IMR-90 (cell line): ENCODE results near the gene PDE6A. TPM values are rescaled to one million over a fixed set of nuclear protein-coding genes. Genes with fewer than 3 reads are reported as not detected.

ENCODE experiments used
- ATAC-seq: fragments of 200-7000 bp; cut with Tn5 transposase; 2 replicates; pipeline ENCODE4 v1.9.1; 2020; ENCODE audit warnings: low read depth, mild to moderate bottlenecking, moderate library complexity
- BruUV-seq: library from RNA; stranded (reverse); fragments of 400-500 nt; replicated peaks from 2 replicates; lab custom pipeline; 2021; lab: Mats Ljungman, UMichigan
- CTCF ChIA-PET: fragments of 300-600 bp; formaldehyde crosslinking; extraction: SDS; loops from one replicate; lab custom pipeline; 2021; ENCODE audit warnings: antibody characterized with exemption; lab: Yijun Ruan, JAX
- POLR2A ChIA-PET: fragments of 300-600 bp; sonication (Branson Sonifier 250); formaldehyde crosslinking; loops from one replicate; lab custom pipeline; 2022; ENCODE audit warnings: antibody characterized with exemption; ENCODE audit not compliant: unreplicated experiment; lab: Charles Lee
- DNase-seq: peaks from one replicate; pipeline ENCODE4 v3.0.0; 2013
- H2AFZ ChIP-seq: replicated peaks from 2 replicates; pipeline ENCODE3; 2013; ENCODE audit warnings: low read length, mild to moderate bottlenecking; ENCODE audit not compliant: poor library complexity
- H2AK5ac ChIP-seq: 2 replicates; pipeline ENCODE4 v1.6.1; 2013; ENCODE audit warnings: low read depth, low read length, inconsistent platforms
- H2AK9ac ChIP-seq: replicated peaks from 2 replicates; pipeline ENCODE3; 2013; ENCODE audit warnings: mild to moderate bottlenecking, low read depth, low read length, moderate library complexity; ENCODE audit not compliant: poor library complexity
- H2BK120ac ChIP-seq: 2 replicates; pipeline ENCODE4 v1.6.1; 2013; ENCODE audit warnings: low read depth, low read length, inconsistent platforms
- H2BK15ac ChIP-seq: 3 replicates; pipeline ENCODE4 v1.6.1; 2013; ENCODE audit warnings: low read depth, low read length, inconsistent platforms
- H2BK20ac ChIP-seq: 2 replicates; pipeline ENCODE4 v1.6.1; 2013; ENCODE audit warnings: low read depth, mild to moderate bottlenecking, inconsistent platforms, low read length, moderate library complexity
- H2BK5ac ChIP-seq: 2 replicates; pipeline ENCODE4 v1.6.1; 2013; ENCODE audit warnings: mild to moderate bottlenecking, low read depth, low read length, inconsistent platforms; ENCODE audit not compliant: poor library complexity, severe bottlenecking
- H3K14ac ChIP-seq: replicated peaks from 2 replicates; pipeline ENCODE4 v1.6.1; 2013; ENCODE audit warnings: low read depth, low read length, inconsistent platforms
- H3K18ac ChIP-seq: 2 replicates; pipeline ENCODE4 v1.6.1; 2013; ENCODE audit warnings: low read depth, low read length, control low read depth
- H3K23ac ChIP-seq: 2 replicates; pipeline ENCODE4 v1.6.1; 2013; ENCODE audit warnings: low read depth, low read length, inconsistent platforms
- H3K27ac ChIP-seq: 2 replicates; pipeline ENCODE4 v1.5.1; 2013; ENCODE audit warnings: mild to moderate bottlenecking, control low read depth, low read length; ENCODE audit not compliant: insufficient read depth
- H3K27me3 ChIP-seq: 2 replicates; pipeline ENCODE4 v1.6.1; 2013; ENCODE audit warnings: low read length; ENCODE audit not compliant: control insufficient read depth, insufficient read depth
- H3K36me3 ChIP-seq: 2 replicates; pipeline ENCODE4 v1.6.1; 2013; ENCODE audit warnings: low read length, mixed read lengths; ENCODE audit not compliant: control insufficient read depth, insufficient read depth
- H3K4ac ChIP-seq: 2 replicates; pipeline ENCODE4 v1.6.1; 2013; ENCODE audit warnings: low read depth, low read length, inconsistent platforms
- H3K4me1 ChIP-seq: 2 replicates; pipeline ENCODE4 v1.6.1; 2013; ENCODE audit warnings: low read length, mixed read lengths; ENCODE audit not compliant: control insufficient read depth, insufficient read depth
- H3K4me2 ChIP-seq: 2 replicates; pipeline ENCODE4 v1.6.1; 2013; ENCODE audit warnings: low read depth, mild to moderate bottlenecking, control low read depth, low read length, moderate library complexity
- H3K4me3 ChIP-seq: 2 replicates; pipeline ENCODE4 v1.5.1; 2013; ENCODE audit warnings: low read depth, mild to moderate bottlenecking, control low read depth, low read length, moderate library complexity; ENCODE audit not compliant: insufficient read depth
- H3K56ac ChIP-seq: 2 replicates; pipeline ENCODE4 v1.6.1; 2013; ENCODE audit warnings: low read length, inconsistent platforms; ENCODE audit not compliant: insufficient read depth; ENCODE audit errors: extremely low read depth
- H3K79me1 ChIP-seq, 2 experiments: 2 replicates each; pipeline ENCODE4 v1.6.1; 2013; ENCODE audit warnings: low read length in 2 of 2, inconsistent platforms in 1 of 2, low read depth in 1 of 2
- H3K9ac ChIP-seq: 2 replicates; pipeline ENCODE4 v1.6.1; 2013; ENCODE audit warnings: low read depth, low read length, control low read depth
- H3K9me1 ChIP-seq: 2 replicates; pipeline ENCODE4 v1.6.1; 2013; ENCODE audit warnings: low read length, inconsistent platforms; ENCODE audit not compliant: insufficient read depth
- H3K9me3 ChIP-seq: 2 replicates; pipeline ENCODE4 v1.6.1; 2013; ENCODE audit warnings: low read length; ENCODE audit not compliant: control insufficient read depth, insufficient read depth
- H4K20me1 ChIP-seq: 2 replicates; pipeline ENCODE4 v1.6.1; 2013; ENCODE audit warnings: low read length, inconsistent platforms; ENCODE audit not compliant: insufficient read depth
- H4K5ac ChIP-seq: 2 replicates; pipeline ENCODE4 v1.6.1; 2013; ENCODE audit warnings: mild to moderate bottlenecking, low read depth, low read length, control low read depth
- H4K8ac ChIP-seq, 2 experiments: 2 replicates each; pipeline ENCODE4 v1.6.1; 2013; ENCODE audit warnings: low read depth in 2 of 2, low read length in 2 of 2, control low read depth in 1 of 2, inconsistent platforms in 1 of 2
- H4K91ac ChIP-seq: 2 replicates; pipeline ENCODE4 v1.6.1; 2013; ENCODE audit warnings: low read depth, low read length, inconsistent platforms; ENCODE audit not compliant: insufficient read depth
- BHLHE40 ChIP-seq: fragments of 150-350 bp; IDR thresholded peaks from 2 replicates; pipeline ENCODE4 v1.6.1; 2016; ENCODE audit warnings: mild to moderate bottlenecking, low read depth, low read length
- CEBPB ChIP-seq: IDR thresholded peaks from 2 replicates; pipeline ENCODE4 v1.6.1; 2012; ENCODE audit warnings: low read depth, low read length, improper control_type of control experiment
- CHD1 ChIP-seq: IDR thresholded peaks from 2 replicates; pipeline ENCODE4 v1.6.1; 2012; ENCODE audit warnings: low read depth, low read length, improper control_type of control experiment
- CTCF ChIP-seq: conservative IDR thresholded peaks from 2 replicates; pipeline ENCODE4 v1.5.1; 2012; ENCODE audit warnings: mild to moderate bottlenecking, low read depth, low read length, improper control_type of control experiment
- FOS ChIP-seq: fragments of 150-350 bp; IDR thresholded peaks from 2 replicates; pipeline ENCODE4 v1.6.1; 2016; ENCODE audit warnings: low read depth, low read length
- MAFK ChIP-seq: IDR thresholded peaks from 2 replicates; pipeline ENCODE4 v1.6.1; 2012; ENCODE audit warnings: low read depth, low read length, improper control_type of control experiment
- MAZ ChIP-seq: IDR thresholded peaks from 2 replicates; pipeline ENCODE4 v1.6.1; 2012; ENCODE audit warnings: low read depth, mild to moderate bottlenecking, low read length, improper control_type of control experiment, moderate library complexity, borderline replicate concordance
- MXI1 ChIP-seq: IDR thresholded peaks from 2 replicates; pipeline ENCODE4 v1.6.1; 2012; ENCODE audit warnings: low read depth, mild to moderate bottlenecking, low read length, moderate library complexity, borderline replicate concordance
- NFE2L2 ChIP-seq: fragments of 150-350 bp; IDR thresholded peaks from 2 replicates; pipeline ENCODE4 v1.6.1; 2016; ENCODE audit warnings: low read depth, mild to moderate bottlenecking, low read length
- POLR2A ChIP-seq: IDR thresholded peaks from 2 replicates; pipeline ENCODE4 v1.6.1; 2012; ENCODE audit warnings: mild to moderate bottlenecking, low read depth, low read length
- RAD21 ChIP-seq: IDR thresholded peaks from 2 replicates; pipeline ENCODE4 v1.6.1; 2012; ENCODE audit warnings: low read length, improper control_type of control experiment
- RCOR1 ChIP-seq: IDR thresholded peaks from 2 replicates; pipeline ENCODE4 v1.6.1; 2012; ENCODE audit warnings: mild to moderate bottlenecking, low read length, improper control_type of control experiment; ENCODE audit not compliant: insufficient replicate concordance
- RFX5 ChIP-seq: IDR thresholded peaks from 2 replicates; pipeline ENCODE4 v1.8.0; 2012; ENCODE audit warnings: low read depth, mild to moderate bottlenecking, low read length, moderate library complexity
- SMC3 ChIP-seq: fragments of 150-350 bp; IDR thresholded peaks from 2 replicates; pipeline ENCODE4 v1.6.1; 2016; ENCODE audit warnings: low read depth, mild to moderate bottlenecking, antibody characterized with exemption, low read length, moderate library complexity
- WGBS, 2 experiments: methylation state at CpG; one replicate each; pipeline versions ENCODE4 v1.1.5 to v1.1.7; 2013; ENCODE audit warnings: missing lambda C conversion rate in 2 of 2; ENCODE audit not compliant: insufficient read length in 1 of 2; ENCODE audit errors: extremely low coverage in 2 of 2; 5-methylcytosine and 5-hydroxymethylcytosine counted together
- dilution Hi-C: fragments of 300-500 bp; cut with HindIII; formaldehyde crosslinking; loops from one replicate; pipeline ENCODE4 v1.14.3; 2018; ENCODE audit warnings: low sequenced_read_pairs; ENCODE audit not compliant: unreplicated experiment
- in situ Hi-C: fragments of 300-500 bp; cut with MboI; formaldehyde crosslinking; loops from 3 replicates; pipeline ENCODE4 v1.14.3; 2019; ENCODE audit warnings: low sequenced_read_pairs, inconsistent platforms, mixed read lengths
- intact Hi-C: fragments of 100-400 bp; cut with micrococcal nuclease; formaldehyde crosslinking; loops from 2 replicates; pipeline ENCODE4 v1.10.0; 2022
- polyA plus RNA-seq, 3 experiments: library from polyadenylated mRNA; depleted of rRNA; stranded (reverse); fragments of >200 nt; gene quantifications; 2 replicates each; pipeline ENCODE4 v1.2.3, GENCODE V29; 2012; ENCODE audit warnings: low replicate concordance in 1 of 3
- total RNA-seq: library from RNA; depleted of rRNA; stranded (reverse); fragments of >200 nt; gene quantifications from 2 replicates; pipeline ENCODE4 v1.2.3, GENCODE V29; 2012
- TF ChIP-seq, protein P1 (sequence below): fragments of 150-350 bp; IDR thresholded peaks from 2 replicates; pipeline ENCODE4 v1.6.1; 2016; ENCODE audit warnings: low read depth, mild to moderate bottlenecking, low read length, moderate library complexity, borderline replicate concordance
- TF ChIP-seq, protein P2 (sequence below): fragments of 150-350 bp; IDR thresholded peaks from 2 replicates; pipeline ENCODE4 v1.6.1; 2017; ENCODE audit warnings: mild to moderate bottlenecking, antibody characterized with exemption, low read length, low read depth

PDE6A gene
- total and polyA plus RNA-seq, 2 of the 4 experiments (the other 2 are of a cell fraction), result not detected

DNA sequence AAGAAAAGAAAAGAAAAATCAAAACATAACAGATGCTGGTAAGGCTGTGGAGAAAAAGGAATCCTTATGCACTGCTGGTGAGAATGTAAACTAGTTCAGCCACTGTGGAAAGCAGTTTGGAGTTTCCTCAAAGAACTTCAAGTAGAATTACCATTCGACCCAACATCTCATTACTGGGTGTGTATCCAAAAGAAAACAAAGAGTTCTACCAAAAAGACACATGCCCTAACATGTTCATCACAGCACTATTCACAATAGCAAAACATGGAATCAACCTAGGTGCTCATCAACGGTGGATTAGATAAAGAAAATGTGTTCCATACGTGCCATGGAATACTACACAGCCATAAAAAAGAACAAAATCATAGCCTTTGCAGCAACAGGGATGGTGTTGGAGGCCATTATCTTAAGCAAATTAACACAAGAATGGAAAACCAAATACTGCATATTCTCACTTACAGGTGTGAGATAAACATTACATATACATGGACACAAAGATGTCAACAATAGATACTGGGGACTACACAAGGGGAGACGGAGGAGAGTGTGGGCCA is 63.4 kb downstream of the PDE6A start:
- POLR2A ChIA-PET, result no interaction called here
- no peak overlapping the region for H3K23ac ChIP-seq
- H3K4ac ChIP-seq, result no peak overlapping the region
- no peak overlapping the region for H4K8ac ChIP-seq
- H2AK5ac ChIP-seq, result no peak overlapping the region
- CTCF ChIA-PET, result no interaction called here
- no peak for TF ChIP-seq RAD21
- no peak for TF ChIP-seq RFX5
- TF ChIP-seq MAFK, result no peak
- no peak for TF ChIP-seq BHLHE40
- TF ChIP-seq, protein P1, sequence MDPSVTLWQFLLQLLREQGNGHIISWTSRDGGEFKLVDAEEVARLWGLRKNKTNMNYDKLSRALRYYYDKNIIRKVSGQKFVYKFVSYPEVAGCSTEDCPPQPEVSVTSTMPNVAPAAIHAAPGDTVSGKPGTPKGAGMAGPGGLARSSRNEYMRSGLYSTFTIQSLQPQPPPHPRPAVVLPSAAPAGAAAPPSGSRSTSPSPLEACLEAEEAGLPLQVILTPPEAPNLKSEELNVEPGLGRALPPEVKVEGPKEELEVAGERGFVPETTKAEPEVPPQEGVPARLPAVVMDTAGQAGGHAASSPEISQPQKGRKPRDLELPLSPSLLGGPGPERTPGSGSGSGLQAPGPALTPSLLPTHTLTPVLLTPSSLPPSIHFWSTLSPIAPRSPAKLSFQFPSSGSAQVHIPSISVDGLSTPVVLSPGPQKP, result no peak
- TF ChIP-seq MXI1, result no peak
- no peak for TF ChIP-seq FOS
- no peak for TF ChIP-seq SMC3
- TF ChIP-seq, protein P2, sequence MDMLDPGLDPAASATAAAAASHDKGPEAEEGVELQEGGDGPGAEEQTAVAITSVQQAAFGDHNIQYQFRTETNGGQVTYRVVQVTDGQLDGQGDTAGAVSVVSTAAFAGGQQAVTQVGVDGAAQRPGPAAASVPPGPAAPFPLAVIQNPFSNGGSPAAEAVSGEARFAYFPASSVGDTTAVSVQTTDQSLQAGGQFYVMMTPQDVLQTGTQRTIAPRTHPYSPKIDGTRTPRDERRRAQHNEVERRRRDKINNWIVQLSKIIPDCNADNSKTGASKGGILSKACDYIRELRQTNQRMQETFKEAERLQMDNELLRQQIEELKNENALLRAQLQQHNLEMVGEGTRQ, result no peak
- no peak for TF ChIP-seq RCOR1
- TF ChIP-seq MAZ, result no peak
- TF ChIP-seq NFE2L2, result no peak
- no peak for TF ChIP-seq CHD1
- TF ChIP-seq POLR2A, result no peak
- TF ChIP-seq CEBPB, result no peak
- no peak for TF ChIP-seq CTCF
- H2AK9ac ChIP-seq, result no peak overlapping the region
- H4K91ac ChIP-seq, result no peak overlapping the region
- intact Hi-C loops (no loop called here), in situ Hi-C loops (no loop called here), dilution Hi-C loops (no loop called here)
- H4K20me1 ChIP-seq, result no peaks in the 10 kb centered on the region
- no peak overlapping the region for H2BK20ac ChIP-seq
- no peak overlapping the region for H3K4me3 ChIP-seq
- no peak overlapping the region for H2BK5ac ChIP-seq
- no peak overlapping the region for H3K18ac ChIP-seq
- H3K9me1 ChIP-seq, result no peaks in the 10 kb centered on the region
- H3K27ac ChIP-seq, result no peak overlapping the region
- no peaks in the 10 kb centered on the region for H3K9me3 ChIP-seq
- peaks cover 16% of the 10 kb centered on the region for H3K27me3 ChIP-seq
- WGBS, 2 experiments, result no CpG with 5 or more reads among the region's 4 CpGs
- H3K56ac ChIP-seq, result no peak overlapping the region
- DNase-seq, result no peak
- no peak overlapping the region for H2BK15ac ChIP-seq
- H3K14ac ChIP-seq, result no peak overlapping the region
- H4K5ac ChIP-seq, result no peak overlapping the region
- no peaks in the 10 kb centered on the region for H3K79me1 ChIP-seq
- no peaks in the 10 kb centered on the region for H3K4me1 ChIP-seq
- H3K36me3 ChIP-seq, result no peaks in the 10 kb centered on the region
- no TSS peak for BruUV-seq
- no peak overlapping the region for H2BK120ac ChIP-seq
- no peak overlapping the region for H2AFZ ChIP-seq
- ATAC-seq, result no peak
- no peak overlapping the region for H3K9ac ChIP-seq
- H3K4me2 ChIP-seq, result no peak overlapping the region
